HepG2 (cell line): ENCODE data around the gene ZNF556. TPM values are rescaled to one million over a fixed set of nuclear protein-coding genes. Genes with fewer than 3 reads are reported as not detected.

Experiments
- AGO1 ChIP-seq: fragments of 200-400 bp; formaldehyde crosslinking; IDR thresholded peaks from 2 replicates; pipeline ENCODE4 v1.6.1; 2017; ENCODE audit warnings: mild to moderate bottlenecking, low read depth, low read length, moderate library complexity; ENCODE audit not compliant: poor library complexity, severe bottlenecking
- FOXA1 ChIP-seq, 2 experiments: fragments of 450-650 bp in 1 of 2; sonication (generic) in 1 of 2; formaldehyde crosslinking in 1 of 2; IDR thresholded peaks; 2 replicates each; pipeline versions ENCODE4 v1.4.0 to v1.6.1; 2016 to 2020; ENCODE audit warnings: missing genetic modification reagents in 1 of 2
- MYNN ChIP-seq: sonication (generic); formaldehyde crosslinking; IDR thresholded peaks from 2 replicates; pipeline ENCODE4 v1.4.0; 2020; ENCODE audit warnings: mild to moderate bottlenecking, low read depth, missing genetic modification reagents
- NFIC ChIP-seq: IDR thresholded peaks from 2 replicates; pipeline ENCODE4 v1.6.1; 2012; ENCODE audit warnings: mild to moderate bottlenecking, low read length, inconsistent platforms
- NFKB2 ChIP-seq: sonication (generic); formaldehyde crosslinking; IDR thresholded peaks from 2 replicates; pipeline ENCODE4 v1.4.0; 2020; ENCODE audit warnings: missing genetic modification reagents, borderline replicate concordance
- NR1H2 ChIP-seq: sonication (generic); formaldehyde crosslinking; IDR thresholded peaks from 2 replicates; pipeline ENCODE4 v1.8.1; 2022; ENCODE audit warnings: low read depth, missing genetic modification reagents, borderline replicate concordance
- ZBTB20 ChIP-seq: sonication (generic); formaldehyde crosslinking; IDR thresholded peaks from 2 replicates; pipeline ENCODE4 v1.8.1; 2023; ENCODE audit warnings: missing genetic modification reagents, low read depth, mild to moderate bottlenecking, borderline replicate concordance
- ZMYM2 ChIP-seq: sonication (generic); formaldehyde crosslinking; IDR thresholded peaks from 2 replicates; pipeline ENCODE4 v1.8.0; 2022; ENCODE audit warnings: mild to moderate bottlenecking, missing genetic modification reagents
- ZNF335 ChIP-seq: sonication (generic); formaldehyde crosslinking; IDR thresholded peaks from 2 replicates; pipeline ENCODE4 v1.4.0; 2020; ENCODE audit warnings: missing genetic modification reagents
- ZNF616 ChIP-seq: sonication (generic); formaldehyde crosslinking; IDR thresholded peaks from 2 replicates; pipeline ENCODE4 v1.5.0; 2020; ENCODE audit warnings: low read depth, mild to moderate bottlenecking, missing genetic modification reagents
- ZSCAN21 ChIP-seq: sonication (generic); formaldehyde crosslinking; IDR thresholded peaks from 2 replicates; pipeline ENCODE4 v1.8.0; 2022; ENCODE audit warnings: mild to moderate bottlenecking, missing genetic modification reagents, moderate library complexity, borderline replicate concordance
- polyA plus RNA-seq, 8 experiments: library from polyadenylated mRNA; depleted of rRNA in 3 of 8; stranded (reverse) in 7 of 8; unstranded in 1 of 8; fragments of >200 nt; fragmentation: Illumina TruSeq in 4 of 8; extraction: Trizol in 4 of 8; gene quantifications; 2 replicates each; pipeline versions ENCODE4 v1.2.1 to v1.2.3, GENCODE V29; 2011 to 2016; ENCODE audit warnings: low read depth in 4 of 8, missing spikeins in 1 of 8, mixed read lengths in 1 of 8; ENCODE audit not compliant: insufficient read depth in 1 of 8
- total RNA-seq, 5 experiments: library from RNA; depleted of rRNA; stranded (reverse); fragments of >200 nt; fragmentation: Illumina TruSeq; extraction: Trizol; gene quantifications; 2 replicates each; pipeline ENCODE4 v1.2.3, GENCODE V29; 2016; ENCODE audit warnings: low read depth in 1 of 5
- TF ChIP-seq, protein P1 (sequence below): sonication (generic); formaldehyde crosslinking; IDR thresholded peaks from 2 replicates; pipeline ENCODE4 v1.5.0; 2020; ENCODE audit warnings: missing genetic modification reagents
- TF ChIP-seq, protein P2 (sequence below): sonication (generic); formaldehyde crosslinking; IDR thresholded peaks from 2 replicates; pipeline ENCODE4 v1.4.0; 2020; ENCODE audit warnings: missing genetic modification reagents
- TF ChIP-seq, protein P3 (sequence below): sonication (generic); formaldehyde crosslinking; IDR thresholded peaks from 2 replicates; pipeline ENCODE4 v1.4.0; 2020; ENCODE audit warnings: missing genetic modification reagents, borderline replicate concordance
- TF ChIP-seq, protein P4 (sequence below): IDR thresholded peaks from 2 replicates; pipeline ENCODE4 v1.6.1; 2012; ENCODE audit warnings: low read length, improper control_type of control experiment
- TF ChIP-seq, protein P5 (sequence below): IDR thresholded peaks from 2 replicates; pipeline ENCODE4 v1.6.1; 2016; ENCODE audit warnings: low read depth, control low read depth
- TF ChIP-seq, protein P6 (sequence below): sonication (generic); formaldehyde crosslinking; conservative IDR thresholded peaks from 2 replicates; pipeline ENCODE4 v1.8.0; 2022; ENCODE audit warnings: mild to moderate bottlenecking, moderate library complexity, missing genetic modification reagents

The ZNF556 gene
- total and polyA plus RNA-seq, 2 of the 13 experiments (the other 11 are each of a cell fraction or from before 2014, with no cell fraction given) = 4.2 to 28.6 TPM

DNA sequence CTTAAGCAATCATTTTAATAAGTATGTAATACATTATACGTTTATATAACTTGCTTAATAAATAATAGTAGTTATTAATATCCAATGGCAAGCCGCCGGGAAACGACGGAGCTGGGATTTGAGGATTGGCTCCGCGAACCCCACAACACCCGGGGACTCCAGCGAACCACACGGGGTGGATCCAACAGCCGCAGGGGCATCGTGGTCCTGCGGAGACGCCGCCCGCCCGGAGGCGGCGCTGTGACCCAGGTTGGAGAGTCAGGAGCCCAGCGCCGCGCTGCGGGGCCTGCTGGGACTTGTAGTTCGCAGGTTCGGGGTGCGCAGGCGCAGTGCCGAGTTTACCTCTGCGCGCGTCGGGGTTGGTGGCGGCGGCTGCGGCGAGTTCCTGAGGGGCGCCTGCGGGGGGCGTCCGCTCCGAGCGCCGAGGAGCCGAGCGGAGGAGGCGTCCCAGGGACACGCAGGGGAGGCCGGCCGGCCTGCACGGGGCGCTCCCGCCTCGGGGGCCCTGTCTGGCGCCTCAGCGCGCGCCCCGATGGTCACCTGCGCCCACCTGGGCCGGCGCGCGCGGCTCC lies 47.5 kb upstream of the ZNF556 start, which contains the start of gene ZNF554 (continued):
- TF ChIP-seq, protein P1, sequence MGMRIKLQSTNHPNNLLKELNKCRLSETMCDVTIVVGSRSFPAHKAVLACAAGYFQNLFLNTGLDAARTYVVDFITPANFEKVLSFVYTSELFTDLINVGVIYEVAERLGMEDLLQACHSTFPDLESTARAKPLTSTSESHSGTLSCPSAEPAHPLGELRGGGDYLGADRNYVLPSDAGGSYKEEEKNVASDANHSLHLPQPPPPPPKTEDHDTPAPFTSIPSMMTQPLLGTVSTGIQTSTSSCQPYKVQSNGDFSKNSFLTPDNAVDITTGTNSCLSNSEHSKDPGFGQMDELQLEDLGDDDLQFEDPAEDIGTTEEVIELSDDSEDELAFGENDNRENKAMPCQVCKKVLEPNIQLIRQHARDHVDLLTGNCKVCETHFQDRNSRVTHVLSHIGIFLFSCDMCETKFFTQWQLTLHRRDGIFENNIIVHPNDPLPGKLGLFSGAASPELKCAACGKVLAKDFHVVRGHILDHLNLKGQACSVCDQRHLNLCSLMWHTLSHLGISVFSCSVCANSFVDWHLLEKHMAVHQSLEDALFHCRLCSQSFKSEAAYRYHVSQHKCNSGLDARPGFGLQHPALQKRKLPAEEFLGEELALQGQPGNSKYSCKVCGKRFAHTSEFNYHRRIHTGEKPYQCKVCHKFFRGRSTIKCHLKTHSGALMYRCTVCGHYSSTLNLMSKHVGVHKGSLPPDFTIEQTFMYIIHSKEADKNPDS (CRISPR knock-in tag) = no peak
- TF ChIP-seq ZBTB20 (CRISPR knock-in tag) = peak; percentile 74
- no peak for TF ChIP-seq ZSCAN21 (CRISPR knock-in tag)
- no peak; the same call in 1 of the 2 replicates for TF ChIP-seq NFKB2 (CRISPR knock-in tag)
- TF ChIP-seq, protein P2, sequence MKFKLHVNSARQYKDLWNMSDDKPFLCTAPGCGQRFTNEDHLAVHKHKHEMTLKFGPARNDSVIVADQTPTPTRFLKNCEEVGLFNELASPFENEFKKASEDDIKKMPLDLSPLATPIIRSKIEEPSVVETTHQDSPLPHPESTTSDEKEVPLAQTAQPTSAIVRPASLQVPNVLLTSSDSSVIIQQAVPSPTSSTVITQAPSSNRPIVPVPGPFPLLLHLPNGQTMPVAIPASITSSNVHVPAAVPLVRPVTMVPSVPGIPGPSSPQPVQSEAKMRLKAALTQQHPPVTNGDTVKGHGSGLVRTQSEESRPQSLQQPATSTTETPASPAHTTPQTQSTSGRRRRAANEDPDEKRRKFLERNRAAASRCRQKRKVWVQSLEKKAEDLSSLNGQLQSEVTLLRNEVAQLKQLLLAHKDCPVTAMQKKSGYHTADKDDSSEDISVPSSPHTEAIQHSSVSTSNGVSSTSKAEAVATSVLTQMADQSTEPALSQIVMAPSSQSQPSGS = peak; percentile 79; the same call in 1 of the 2 replicates
- no peak for TF ChIP-seq FOXA1 (IDR thresholded peaks at IDR 0.05)
- TF ChIP-seq FOXA1 (CRISPR knock-in tag; IDR thresholded peaks at IDR 0.05) = no peak; the same call in 1 of the 2 replicates
- no peak for TF ChIP-seq ZNF616 (CRISPR knock-in tag)
- TF ChIP-seq ZNF335 (CRISPR knock-in tag) = peak; percentile 50; the same call in 1 of the 2 replicates
- TF ChIP-seq, protein P3, sequence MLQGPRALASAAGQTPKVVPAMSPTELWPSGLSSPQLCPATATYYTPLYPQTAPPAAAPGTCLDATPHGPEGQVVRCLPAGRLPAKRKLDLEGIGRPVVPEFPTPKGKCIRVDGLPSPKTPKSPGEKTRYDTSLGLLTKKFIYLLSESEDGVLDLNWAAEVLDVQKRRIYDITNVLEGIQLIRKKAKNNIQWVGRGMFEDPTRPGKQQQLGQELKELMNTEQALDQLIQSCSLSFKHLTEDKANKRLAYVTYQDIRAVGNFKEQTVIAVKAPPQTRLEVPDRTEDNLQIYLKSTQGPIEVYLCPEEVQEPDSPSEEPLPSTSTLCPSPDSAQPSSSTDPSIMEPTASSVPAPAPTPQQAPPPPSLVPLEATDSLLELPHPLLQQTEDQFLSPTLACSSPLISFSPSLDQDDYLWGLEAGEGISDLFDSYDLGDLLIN = no peak
- 0 out of 2 replicates have a peak, but pooled peaks have one; percentile 56 for TF ChIP-seq ZMYM2 (CRISPR knock-in tag)
- no peak for TF ChIP-seq NR1H2 (CRISPR knock-in tag)
- TF ChIP-seq NFIC = no peak
- peak; percentile 64 for TF ChIP-seq AGO1
- TF ChIP-seq, protein P4, sequence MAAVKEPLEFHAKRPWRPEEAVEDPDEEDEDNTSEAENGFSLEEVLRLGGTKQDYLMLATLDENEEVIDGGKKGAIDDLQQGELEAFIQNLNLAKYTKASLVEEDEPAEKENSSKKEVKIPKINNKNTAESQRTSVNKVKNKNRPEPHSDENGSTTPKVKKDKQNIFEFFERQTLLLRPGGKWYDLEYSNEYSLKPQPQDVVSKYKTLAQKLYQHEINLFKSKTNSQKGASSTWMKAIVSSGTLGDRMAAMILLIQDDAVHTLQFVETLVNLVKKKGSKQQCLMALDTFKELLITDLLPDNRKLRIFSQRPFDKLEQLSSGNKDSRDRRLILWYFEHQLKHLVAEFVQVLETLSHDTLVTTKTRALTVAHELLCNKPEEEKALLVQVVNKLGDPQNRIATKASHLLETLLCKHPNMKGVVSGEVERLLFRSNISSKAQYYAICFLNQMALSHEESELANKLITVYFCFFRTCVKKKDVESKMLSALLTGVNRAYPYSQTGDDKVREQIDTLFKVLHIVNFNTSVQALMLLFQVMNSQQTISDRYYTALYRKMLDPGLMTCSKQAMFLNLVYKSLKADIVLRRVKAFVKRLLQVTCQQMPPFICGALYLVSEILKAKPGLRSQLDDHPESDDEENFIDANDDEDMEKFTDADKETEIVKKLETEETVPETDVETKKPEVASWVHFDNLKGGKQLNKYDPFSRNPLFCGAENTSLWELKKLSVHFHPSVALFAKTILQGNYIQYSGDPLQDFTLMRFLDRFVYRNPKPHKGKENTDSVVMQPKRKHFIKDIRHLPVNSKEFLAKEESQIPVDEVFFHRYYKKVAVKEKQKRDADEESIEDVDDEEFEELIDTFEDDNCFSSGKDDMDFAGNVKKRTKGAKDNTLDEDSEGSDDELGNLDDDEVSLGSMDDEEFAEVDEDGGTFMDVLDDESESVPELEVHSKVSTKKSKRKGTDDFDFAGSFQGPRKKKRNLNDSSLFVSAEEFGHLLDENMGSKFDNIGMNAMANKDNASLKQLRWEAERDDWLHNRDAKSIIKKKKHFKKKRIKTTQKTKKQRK = no peak
- TF ChIP-seq, protein P5, sequence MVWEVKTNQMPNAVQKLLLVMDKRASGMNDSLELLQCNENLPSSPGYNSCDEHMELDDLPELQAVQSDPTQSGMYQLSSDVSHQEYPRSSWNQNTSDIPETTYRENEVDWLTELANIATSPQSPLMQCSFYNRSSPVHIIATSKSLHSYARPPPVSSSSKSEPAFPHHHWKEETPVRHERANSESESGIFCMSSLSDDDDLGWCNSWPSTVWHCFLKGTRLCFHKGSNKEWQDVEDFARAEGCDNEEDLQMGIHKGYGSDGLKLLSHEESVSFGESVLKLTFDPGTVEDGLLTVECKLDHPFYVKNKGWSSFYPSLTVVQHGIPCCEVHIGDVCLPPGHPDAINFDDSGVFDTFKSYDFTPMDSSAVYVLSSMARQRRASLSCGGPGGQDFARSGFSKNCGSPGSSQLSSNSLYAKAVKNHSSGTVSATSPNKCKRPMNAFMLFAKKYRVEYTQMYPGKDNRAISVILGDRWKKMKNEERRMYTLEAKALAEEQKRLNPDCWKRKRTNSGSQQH (CRISPR knock-in tag) = peak; percentile 59
- TF ChIP-seq, protein P6, sequence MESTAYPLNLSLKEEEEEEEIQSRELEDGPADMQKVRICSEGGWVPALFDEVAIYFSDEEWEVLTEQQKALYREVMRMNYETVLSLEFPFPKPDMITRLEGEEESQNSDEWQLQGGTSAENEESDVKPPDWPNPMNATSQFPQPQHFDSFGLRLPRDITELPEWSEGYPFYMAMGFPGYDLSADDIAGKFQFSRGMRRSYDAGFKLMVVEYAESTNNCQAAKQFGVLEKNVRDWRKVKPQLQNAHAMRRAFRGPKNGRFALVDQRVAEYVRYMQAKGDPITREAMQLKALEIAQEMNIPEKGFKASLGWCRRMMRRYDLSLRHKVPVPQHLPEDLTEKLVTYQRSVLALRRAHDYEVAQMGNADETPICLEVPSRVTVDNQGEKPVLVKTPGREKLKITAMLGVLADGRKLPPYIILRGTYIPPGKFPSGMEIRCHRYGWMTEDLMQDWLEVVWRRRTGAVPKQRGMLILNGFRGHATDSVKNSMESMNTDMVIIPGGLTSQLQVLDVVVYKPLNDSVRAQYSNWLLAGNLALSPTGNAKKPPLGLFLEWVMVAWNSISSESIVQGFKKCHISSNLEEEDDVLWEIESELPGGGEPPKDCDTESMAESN (CRISPR knock-in tag) = peak; percentile 92
- TF ChIP-seq MYNN (CRISPR knock-in tag) = no peak
